Suppressor macrophage treated with lipopolysaccharide for 4 hours (primary cell): ENCODE data around the gene MSL3.

Experiments used
- DNase-seq: peaks from one replicate; pipeline ENCODE4 v3.0.0-alpha.2; 2020

The MSL3 gene

GRCh38 chrX:11759461-11760311 is 1.6 kb downstream of the MSL3 start:
- DNase-seq, result peak; percentile 91

- peak; percentile 29 for DNase-seq
Measured at GRCh38 chrX:11760958-11761357, 2.9 kb downstream of the MSL3 start.

- DNase-seq, result no peak
Measured at GRCh38 chrX:11764602-11765067, 6.6 kb downstream of the MSL3 start.

GRCh38 chrX:11765449-11765848 is 7.4 kb downstream of the MSL3 start:
- DNase-seq, result no peak

- DNase-seq, result no peak
Measured at GRCh38 chrX:11766487-11766886, 8.4 kb downstream of the MSL3 start.

- DNase-seq, result peak; percentile 62
Measured at GRCh38 chrX:11768039-11768438, 10.0 kb downstream of the MSL3 start.

GRCh38 chrX:11770320-11770719 is 12.3 kb downstream of the MSL3 start:
- DNase-seq, result peak; percentile 58

- no peak for DNase-seq
Measured at GRCh38 chrX:11778230-11778629, 20.2 kb downstream of the MSL3 start.

- no peak for DNase-seq
Measured at GRCh38 chrX:11781133-11781532, 23.1 kb downstream of the MSL3 start.

DNA sequence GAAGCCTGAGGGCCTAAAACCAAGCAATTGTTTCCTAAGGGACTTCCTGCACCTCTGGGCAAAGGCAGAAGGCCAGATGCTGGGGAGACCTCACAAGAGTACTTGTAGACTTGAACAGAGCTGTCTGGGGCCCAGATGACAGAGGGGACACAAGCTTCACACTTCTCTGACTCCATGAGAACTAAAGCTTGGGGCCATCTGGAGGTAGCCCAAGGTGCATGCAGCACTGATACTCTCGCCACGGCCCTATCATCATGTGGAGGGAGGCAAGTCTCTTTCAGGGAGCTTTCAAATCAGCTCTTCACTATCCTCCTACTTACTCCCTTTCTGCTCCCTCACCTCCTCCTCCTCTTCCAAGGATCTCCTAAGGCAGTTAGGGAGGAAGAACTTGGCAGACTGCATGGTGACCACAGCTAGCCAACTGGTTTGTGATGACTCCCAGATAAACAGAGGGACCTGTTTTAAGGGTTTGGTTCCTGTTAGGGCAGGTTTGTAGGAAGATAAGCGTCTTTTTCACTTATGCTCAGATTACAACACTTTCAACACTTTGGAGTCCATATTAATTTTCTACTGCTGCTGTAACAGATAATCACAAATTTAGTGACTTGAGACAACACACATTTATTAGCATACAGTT is 23.8 kb downstream of the MSL3 start:
- no peak for DNase-seq

GRCh38 chrX:11784543-11784942 is 26.5 kb downstream of the MSL3 start:
- no peak for DNase-seq

GRCh38 chrX:11786862-11787261 is 28.8 kb downstream of the MSL3 start:
- no peak for DNase-seq

DNA sequence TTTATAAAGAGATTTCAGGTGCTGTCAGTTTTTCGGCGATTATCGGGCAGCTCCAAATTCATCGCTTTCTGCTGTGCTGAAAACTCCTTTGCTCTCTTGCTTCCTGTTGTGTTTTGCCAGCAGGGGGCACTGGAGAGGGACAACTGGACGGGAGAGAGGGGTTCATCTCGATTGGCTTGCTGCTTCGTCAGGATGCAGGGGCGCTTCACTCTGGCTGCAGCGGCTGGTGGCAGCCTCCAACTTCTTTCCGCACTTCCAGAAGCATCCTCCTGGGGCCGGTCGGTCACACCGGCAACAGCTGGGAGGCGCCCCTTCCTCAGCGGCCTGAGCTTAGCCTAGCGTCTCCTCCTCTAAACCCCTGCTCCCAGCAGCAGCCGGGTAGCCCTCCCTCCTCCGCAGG is 29.5 kb downstream of the MSL3 start:
- DNase-seq, result peak; percentile 48

- no peak for DNase-seq
Measured at GRCh38 chrX:11789809-11790208, 31.8 kb downstream of the MSL3 start.

DNA sequence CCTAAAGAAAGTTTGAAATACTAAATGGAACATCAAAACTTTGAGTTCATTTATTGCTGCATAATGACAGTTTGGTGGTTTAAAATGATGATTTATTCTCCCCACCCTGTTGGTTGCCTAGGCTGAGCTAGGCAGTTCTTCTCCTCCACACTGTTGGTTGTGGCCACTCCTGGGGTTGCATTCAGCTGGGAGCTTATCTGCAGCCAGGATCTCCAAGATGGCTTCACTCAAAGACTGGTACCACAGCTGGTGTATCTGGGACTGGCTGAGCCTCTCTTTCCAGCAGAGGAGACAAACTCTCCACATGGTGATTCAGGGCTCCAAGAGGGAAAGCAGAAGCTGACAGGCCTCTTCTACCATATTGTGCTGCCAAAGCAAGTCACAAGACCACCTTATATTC is 33.1 kb downstream of the MSL3 start:
- no peak for DNase-seq

- DNase-seq, result no peak
Measured at GRCh38 chrX:11791537-11791936, 33.5 kb downstream of the MSL3 start.

DNA sequence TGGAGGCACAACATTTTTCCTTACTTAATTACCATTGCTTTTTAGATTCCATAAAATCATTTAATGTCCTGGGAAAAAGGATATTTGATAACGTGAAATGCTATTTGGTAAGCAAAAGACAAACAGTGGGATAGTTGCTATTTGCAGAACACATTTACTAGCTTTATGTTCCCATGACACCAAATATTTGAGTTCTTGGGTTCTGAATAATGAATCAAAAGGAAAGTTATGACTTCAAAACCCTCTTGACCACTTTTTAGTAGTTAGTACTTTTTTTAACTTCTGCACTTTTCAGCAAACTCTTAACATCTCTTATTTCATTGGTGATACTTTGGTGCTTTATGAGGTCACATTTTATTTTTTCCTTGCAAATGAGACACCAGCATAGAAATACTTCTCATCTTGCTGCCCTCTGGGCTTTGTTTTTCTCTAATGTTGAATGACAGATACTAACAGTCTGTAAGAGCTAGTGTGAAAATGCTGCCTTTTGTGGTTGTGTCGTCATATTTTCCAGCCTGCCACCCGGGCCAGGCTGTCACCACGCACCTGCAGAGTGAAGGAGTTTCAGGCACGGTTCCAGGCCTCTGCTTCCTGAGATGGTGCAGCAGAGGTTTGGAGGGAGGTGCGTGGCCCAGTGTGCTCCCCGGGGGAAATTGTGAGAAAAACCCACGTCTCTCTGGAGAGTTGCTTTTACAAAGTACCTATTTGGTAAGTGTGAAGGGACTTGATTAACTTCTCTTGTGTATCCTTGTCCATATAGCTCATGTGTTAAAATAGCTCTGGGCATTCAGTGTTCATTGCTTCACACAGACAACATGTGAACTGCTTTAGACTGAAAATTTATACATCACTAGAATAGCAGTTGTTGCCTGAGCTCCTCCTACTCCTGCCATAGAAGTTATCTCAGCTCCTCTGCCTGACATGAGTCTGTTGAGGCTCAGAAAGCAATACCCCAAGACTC is 34.7 kb downstream of the MSL3 start:
- DNase-seq, result no peak

GRCh38 chrX:11793734-11794133 is 35.7 kb downstream of the MSL3 start:
- DNase-seq, result no peak

- no peak for DNase-seq
Measured at GRCh38 chrX:11813341-11813740, 55.3 kb downstream of the MSL3 start.
